ENCODE measurements around the gene SMURF1. TPM values are rescaled to one million over a fixed set of nuclear protein-coding genes. Genes with fewer than 3 reads are reported as not detected.

The SMURF1 gene
- total RNA-seq, 4 donors from 2014 or later = 26.9 to 74.9 (median 30.2) TPM

DNA sequence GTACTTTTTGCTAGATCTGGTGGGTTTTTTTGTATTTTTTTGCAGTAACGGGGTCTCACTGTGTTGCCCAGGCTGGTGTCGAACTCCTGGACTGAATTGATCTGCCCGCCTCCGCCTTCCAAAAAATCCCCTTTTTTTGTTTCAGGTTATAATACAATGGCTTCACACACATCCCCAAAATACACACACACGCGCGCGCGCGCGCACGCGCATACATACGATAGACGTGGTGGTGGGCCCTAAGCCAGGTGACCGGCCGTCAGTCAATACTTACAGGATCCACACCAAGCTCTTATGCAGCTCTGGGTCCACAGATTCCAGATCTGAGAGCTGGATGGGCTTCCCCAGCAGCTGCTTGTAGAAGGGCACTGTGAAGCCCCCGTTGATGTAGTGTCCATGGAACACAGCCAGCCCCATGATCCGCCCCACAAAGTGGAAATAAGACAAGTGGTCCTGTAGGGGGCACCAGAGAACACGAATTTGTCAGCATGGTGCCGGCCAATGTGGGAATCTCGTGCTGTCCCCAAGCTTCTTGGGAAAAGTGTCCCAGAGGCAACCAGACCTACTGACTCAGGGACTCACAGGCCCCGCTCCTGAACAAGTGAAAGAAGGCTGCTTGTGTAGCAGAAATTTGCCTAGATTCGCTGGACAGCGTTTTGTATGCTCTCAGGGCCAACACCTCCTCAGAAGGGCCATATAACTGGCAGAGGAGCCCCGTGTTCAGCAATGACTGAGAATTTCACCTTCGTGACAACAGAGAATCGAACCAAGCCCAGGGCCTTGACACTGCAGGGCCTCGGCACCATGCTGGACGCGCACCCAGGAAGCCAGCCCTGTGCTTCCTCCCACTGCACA lies 103.6 kb downstream of the SMURF1 start:
- TF ChIP-seq, protein P1, sequence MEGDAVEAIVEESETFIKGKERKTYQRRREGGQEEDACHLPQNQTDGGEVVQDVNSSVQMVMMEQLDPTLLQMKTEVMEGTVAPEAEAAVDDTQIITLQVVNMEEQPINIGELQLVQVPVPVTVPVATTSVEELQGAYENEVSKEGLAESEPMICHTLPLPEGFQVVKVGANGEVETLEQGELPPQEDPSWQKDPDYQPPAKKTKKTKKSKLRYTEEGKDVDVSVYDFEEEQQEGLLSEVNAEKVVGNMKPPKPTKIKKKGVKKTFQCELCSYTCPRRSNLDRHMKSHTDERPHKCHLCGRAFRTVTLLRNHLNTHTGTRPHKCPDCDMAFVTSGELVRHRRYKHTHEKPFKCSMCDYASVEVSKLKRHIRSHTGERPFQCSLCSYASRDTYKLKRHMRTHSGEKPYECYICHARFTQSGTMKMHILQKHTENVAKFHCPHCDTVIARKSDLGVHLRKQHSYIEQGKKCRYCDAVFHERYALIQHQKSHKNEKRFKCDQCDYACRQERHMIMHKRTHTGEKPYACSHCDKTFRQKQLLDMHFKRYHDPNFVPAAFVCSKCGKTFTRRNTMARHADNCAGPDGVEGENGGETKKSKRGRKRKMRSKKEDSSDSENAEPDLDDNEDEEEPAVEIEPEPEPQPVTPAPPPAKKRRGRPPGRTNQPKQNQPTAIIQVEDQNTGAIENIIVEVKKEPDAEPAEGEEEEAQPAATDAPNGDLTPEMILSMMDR (IDR thresholded peaks at IDR 0.05) = peak; percentile 57 to 73
- TF ChIP-seq POLR2AphosphoS5 (IDR thresholded peaks at IDR 0.05) (peak in 1 of 3 donors; percentile 8), EP300 (IDR thresholded peaks at IDR 0.05) (no peak)
- Histone ChIP-seq H3K27me3 (no peaks in the 10 kb centered on the region), H3K9me3 (no peaks in the 10 kb centered on the region), H3K36me3 (peaks cover 90% of the 10 kb centered on the region), H3K4me3 (no peak overlapping the region), H3K27ac (no peak overlapping the region), H3K4me1 (peaks cover 16% of the 10 kb centered on the region)
- WGBS = 80% methylated on average over 26 of the region's 31 CpGs
- DNase-seq (ENCODE audit: low spot score in 2 of 2) = peak; percentile 91 to 92

GRCh38 chr7:99039384-99039891 lies 104.5 kb downstream of the SMURF1 start:
- H3K36me3 ChIP-seq = peaks cover 91% of the 10 kb centered on the region
- peak in 1 of 2 donors; percentile 56 for DNase-seq (ENCODE audit: low spot score in 2 of 2)
- WGBS = 87% methylated on average over 8 of the region's 8 CpGs

DNA sequence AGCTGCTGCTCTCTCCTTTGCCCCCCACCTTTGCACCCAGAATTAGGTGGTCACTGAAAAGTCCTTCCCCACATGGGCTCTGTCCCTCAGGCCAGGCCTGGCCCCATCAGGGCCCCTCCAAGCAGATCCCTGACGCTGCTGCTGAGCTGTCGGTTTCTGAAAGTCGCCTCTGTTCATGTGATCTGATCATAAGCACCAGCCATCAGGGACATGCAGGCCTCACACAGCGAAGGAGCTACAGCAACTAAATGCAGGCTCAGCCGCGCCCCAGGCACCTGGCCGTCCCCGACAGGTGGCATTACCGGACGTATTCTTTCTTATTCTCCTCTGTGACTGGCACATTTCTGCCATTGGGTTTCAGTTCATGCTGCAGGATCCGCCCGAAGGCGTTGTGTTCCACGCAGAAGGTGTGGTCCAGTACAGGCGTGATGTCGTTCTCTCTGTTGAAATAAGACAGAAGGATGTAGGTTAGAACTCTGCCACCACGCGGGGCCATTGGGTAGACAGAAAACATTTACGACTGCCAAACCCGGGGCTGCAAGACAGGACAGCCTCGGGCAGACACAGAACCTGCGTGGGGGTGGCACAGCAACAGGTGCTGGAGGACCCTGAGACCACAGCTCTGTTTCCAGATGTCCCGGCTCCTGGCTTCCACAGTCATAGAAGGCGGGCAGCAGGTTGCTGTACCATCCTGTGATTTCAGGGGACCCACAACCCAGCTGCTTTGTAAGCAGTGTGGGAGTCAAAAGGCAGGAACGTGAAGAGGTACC lies 105.6 kb downstream of the SMURF1 start:
- H3K4me3 ChIP-seq = no peak overlapping the region
- H3K9me3 ChIP-seq = no peaks in the 10 kb centered on the region
- H3K4me1 ChIP-seq = peaks cover 16% of the 10 kb centered on the region
- DNase-seq (ENCODE audit: low spot score in 2 of 2) = peak in 1 of 2 donors; percentile 70
- no peak overlapping the region for H3K27ac ChIP-seq
- no peaks in the 10 kb centered on the region for H3K27me3 ChIP-seq
- H3K36me3 ChIP-seq = peaks cover 92% of the 10 kb centered on the region
- WGBS = 91% methylated on average over 25 of the region's 25 CpGs
- TF ChIP-seq, protein P1 (IDR thresholded peaks at IDR 0.05) = no peak

More at GRCh38 chr7:99039384-99039891, 104.5 kb downstream of the SMURF1 start:
- TF ChIP-seq POLR2A (IDR thresholded peaks at IDR 0.05) = no peak
- TF ChIP-seq POLR2AphosphoS5 (IDR thresholded peaks at IDR 0.05) = no peak
- TF ChIP-seq, protein P1 (IDR thresholded peaks at IDR 0.05) = no peak
- TF ChIP-seq EP300 (IDR thresholded peaks at IDR 0.05) = no peak
- no peak overlapping the region for H3K27ac ChIP-seq
- H3K27me3 ChIP-seq = no peaks in the 10 kb centered on the region
- peaks cover 16% of the 10 kb centered on the region for H3K4me1 ChIP-seq
- H3K9me3 ChIP-seq = no peaks in the 10 kb centered on the region
- H3K4me3 ChIP-seq = no peak overlapping the region

GRCh38 chr7:99037327-99037940 lies 106.5 kb downstream of the SMURF1 start:
- Histone ChIP-seq H3K27me3 (no peaks in the 10 kb centered on the region), H3K4me3 (no peak overlapping the region), H3K27ac (no peak overlapping the region), H3K36me3 (peaks cover 92% of the 10 kb centered on the region), H3K9me3 (no peaks in the 10 kb centered on the region), H3K4me1 (peaks cover 16% of the 10 kb centered on the region)
- 94% methylated on average over 16 of the region's 16 CpGs for WGBS
- DNase-seq (ENCODE audit: low spot score in 2 of 2) = peak in 1 of 2 donors; percentile 64
- TF ChIP-seq POLR2A (IDR thresholded peaks at IDR 0.05) (no peak), EP300 (IDR thresholded peaks at IDR 0.05) (no peak)

GRCh38 chr7:99036546-99037111 lies 107.3 kb downstream of the SMURF1 start:
- Histone ChIP-seq H3K9me3 (no peaks in the 10 kb centered on the region), H3K4me3 (no peak overlapping the region), H3K27ac (no peak overlapping the region), H3K27me3 (no peaks in the 10 kb centered on the region), H3K36me3 (peaks cover 92% of the 10 kb centered on the region), H3K4me1 (peaks cover 18% of the 10 kb centered on the region)
- TF ChIP-seq, protein P1 (IDR thresholded peaks at IDR 0.05) = peak in 1 of 2 donors; percentile 41
- TF ChIP-seq POLR2A (IDR thresholded peaks at IDR 0.05) = no peak
- DNase-seq (ENCODE audit: low spot score in 2 of 2) = peak in 1 of 2 donors; percentile 78
- 51% methylated on average over 7 of the region's 11 CpGs for WGBS

Measured in suprapubic skin (tissue), 4 donors.